K562 (cell line): ENCODE data around the gene DENND10. TPM values are rescaled to one million over a fixed set of nuclear protein-coding genes. Genes with fewer than 3 reads are reported as not detected.

Experiments
- CREB1 ChIP-seq, 2 experiments: sonication (generic) in 1 of 2; formaldehyde crosslinking in 1 of 2; IDR thresholded peaks; 2 replicates each; pipeline versions ENCODE4 v1.6.1 to v1.8.0; 2012 to 2022; ENCODE audit warnings: inconsistent platforms in 1 of 2, mild to moderate bottlenecking in 1 of 2, missing genetic modification reagents in 1 of 2, moderate library complexity in 1 of 2
- DEAF1 ChIP-seq: fragments of 450-650 bp; formaldehyde crosslinking; IDR thresholded peaks from 2 replicates; pipeline ENCODE4 v1.4.0; 2020; ENCODE audit warnings: mild to moderate bottlenecking, moderate library complexity
- HMG20A ChIP-seq: fragments of 450-650 bp; formaldehyde crosslinking; conservative IDR thresholded peaks from 2 replicates; pipeline ENCODE4 v1.4.0; 2020; ENCODE audit warnings: mild to moderate bottlenecking, mixed read lengths
- LEF1 ChIP-seq: fragments of 450-650 bp; IDR thresholded peaks from 2 replicates; pipeline ENCODE4 v1.6.1; 2016; ENCODE audit warnings: mild to moderate bottlenecking
- MBD1 ChIP-seq: fragments of 250-450 bp; sonication (Bioruptor Pico); IDR thresholded peaks from 2 replicates; pipeline ENCODE4 v1.8.0; 2022; ENCODE audit warnings: inconsistent platforms
- PML ChIP-seq: IDR thresholded peaks from 2 replicates; pipeline ENCODE4 v1.6.1; 2012; ENCODE audit warnings: low read length, inconsistent platforms
- POLR2B ChIP-seq: fragments of 450-650 bp; IDR thresholded peaks from 2 replicates; pipeline ENCODE4 v1.6.1; 2018; ENCODE audit warnings: low read depth; ENCODE audit not compliant: partially characterized antibody
- TARDBP ChIP-seq: fragments of 450-650 bp; IDR thresholded peaks from 2 replicates; pipeline ENCODE4 v1.6.1; 2016
- THAP7 ChIP-seq: fragments of 250-450 bp; sonication (Bioruptor Pico); IDR thresholded peaks from 2 replicates; pipeline ENCODE4 v1.5.0; 2021
- TSHZ1 ChIP-seq: fragments of 250-450 bp; sonication (Bioruptor Pico); IDR thresholded peaks from 2 replicates; pipeline ENCODE4 v1.4.0; 2020; ENCODE audit warnings: mild to moderate bottlenecking, moderate library complexity
- ZNF77 ChIP-seq: fragments of 250-450 bp; sonication (Bioruptor Pico); IDR thresholded peaks from 2 replicates; pipeline ENCODE4 v1.5.0; 2020
- polyA plus RNA-seq, 8 experiments: library from polyadenylated mRNA; depleted of rRNA in 4 of 8; stranded (reverse) in 5 of 8; unstranded in 3 of 8; fragments of >200 nt; fragmentation: Nextera tagmentation in 2 of 8; fragmentation: Illumina TruSeq in 1 of 8; extraction: Ambion mirVana in 2 of 8; extraction: Trizol in 1 of 8; gene quantifications; 2 replicates each; pipeline versions ENCODE4 v1.2.1 to v1.2.3, GENCODE V29; 2011 to 2014; ENCODE audit warnings: inconsistent platforms in 1 of 8, missing spikeins in 1 of 8
- total RNA-seq, 7 experiments: library from RNA; depleted of rRNA in 6 of 7; stranded (reverse); fragments of >200 nt in 6 of 7; fragmentation: Illumina TruSeq in 2 of 7; extraction: Trizol in 2 of 7; gene quantifications; 2 replicates each; pipeline versions ENCODE4 v1.2.1 to v1.2.3, GENCODE V29; 2011 to 2021; ENCODE audit warnings: low replicate concordance in 1 of 7

Gene DENND10
- total and polyA plus RNA-seq, 9 of the 15 experiments (the other 6 are each of a cell fraction or from before 2014, with no cell fraction given): 9.4 to 20.0 (median 12.5) TPM

GRCh38 chr10:119115926-119116325 lies 12.0 kb downstream of the DENND10 start (continued):
- TF ChIP-seq MBD1 (CRISPR knock-in tag): no peak
- TF ChIP-seq PML: no peak
- no peak for TF ChIP-seq TSHZ1
- TF ChIP-seq THAP7 (CRISPR knock-in tag): no peak
- TF ChIP-seq POLR2B: no peak
- TF ChIP-seq CREB1 (IDR thresholded peaks at IDR 0.05): no peak
- TF ChIP-seq CREB1 (CRISPR knock-in tag; IDR thresholded peaks at IDR 0.05): no peak
- TF ChIP-seq HMG20A (CRISPR knock-in tag): no peak
- no peak for TF ChIP-seq DEAF1 (CRISPR knock-in tag)
- TF ChIP-seq LEF1: no peak
- TF ChIP-seq TARDBP: no peak
- TF ChIP-seq ZNF77: no peak
